GM19043 (cell line): Measurements from ENCODE around the gene APOBEC3A.
"Not testable (repeated sequence)": the region's sequence is repeated elsewhere in the genome, so short reads cannot be mapped to it uniquely, and the experiment has no call there.

Source experiments
- ATAC-seq: cut with Tn5 transposase; IDR thresholded peaks from one replicate; pipeline ENCODE4 v1.9.1; 2021; ENCODE audit warnings: low read depth; ENCODE audit not compliant: unreplicated experiment

The APOBEC3A gene

DNA sequence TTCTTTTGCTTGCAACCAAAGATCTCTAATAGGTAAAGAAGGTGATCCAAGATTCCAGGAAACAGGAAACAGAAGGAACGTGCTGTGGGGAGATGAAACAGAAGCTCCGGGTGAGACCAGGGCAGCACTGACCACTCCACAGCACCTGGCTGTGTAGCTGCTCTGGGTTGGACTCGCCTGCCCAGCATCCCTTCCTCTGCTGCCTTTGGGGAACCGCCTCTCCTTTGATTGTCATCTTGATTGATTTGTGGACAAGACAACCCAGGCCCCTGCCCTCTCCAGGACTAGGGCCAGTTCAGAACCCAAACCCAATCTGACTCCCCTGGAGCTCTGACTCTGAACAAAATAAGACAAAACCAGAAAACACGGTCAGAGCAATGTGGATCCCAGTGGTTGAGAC, 14.7 kb upstream of the APOBEC3A start:
- ATAC-seq = no peak

DNA sequence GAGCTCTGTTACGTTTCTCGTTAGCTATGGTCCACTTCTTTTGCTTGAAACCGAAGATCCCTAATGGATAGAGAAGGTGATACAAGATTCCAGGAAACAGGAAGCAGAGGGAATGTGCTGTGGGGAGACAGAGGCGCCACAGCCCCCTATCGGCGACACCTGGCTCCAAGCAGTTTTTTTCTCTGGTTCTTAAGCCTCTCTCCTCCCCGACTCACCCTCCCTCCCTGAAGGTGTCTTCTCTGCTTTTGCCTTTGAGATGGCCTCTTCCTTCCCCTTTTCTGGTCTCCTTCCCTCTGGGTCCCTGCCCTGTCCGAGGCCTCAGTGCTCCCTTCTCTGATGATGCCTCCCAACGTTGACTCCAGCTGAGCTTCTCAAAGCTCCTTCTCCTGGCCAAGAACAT, 14.2 kb upstream of the APOBEC3A start:
- no peak for ATAC-seq

DNA sequence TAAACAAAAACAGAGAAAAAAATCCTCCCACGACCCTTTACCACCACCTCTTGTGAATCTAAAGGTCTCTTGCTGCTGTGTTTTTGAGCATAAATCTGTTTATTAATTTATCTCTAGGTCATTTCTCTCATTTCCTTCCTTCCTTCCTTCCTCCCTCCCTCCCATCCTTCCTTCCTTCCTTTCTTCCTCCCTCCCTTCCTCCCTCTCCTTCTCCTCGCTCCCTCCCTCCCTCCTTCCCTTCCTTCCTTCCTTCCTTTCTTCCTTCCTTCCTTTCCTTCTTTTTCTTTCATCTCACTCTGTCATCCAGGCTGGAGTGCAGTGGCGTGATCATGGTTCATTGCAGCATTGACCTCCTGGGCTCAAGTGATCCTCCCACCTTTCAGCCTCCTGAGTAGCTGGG, 13.5 kb upstream of the APOBEC3A start:
- no peak for ATAC-seq

DNA sequence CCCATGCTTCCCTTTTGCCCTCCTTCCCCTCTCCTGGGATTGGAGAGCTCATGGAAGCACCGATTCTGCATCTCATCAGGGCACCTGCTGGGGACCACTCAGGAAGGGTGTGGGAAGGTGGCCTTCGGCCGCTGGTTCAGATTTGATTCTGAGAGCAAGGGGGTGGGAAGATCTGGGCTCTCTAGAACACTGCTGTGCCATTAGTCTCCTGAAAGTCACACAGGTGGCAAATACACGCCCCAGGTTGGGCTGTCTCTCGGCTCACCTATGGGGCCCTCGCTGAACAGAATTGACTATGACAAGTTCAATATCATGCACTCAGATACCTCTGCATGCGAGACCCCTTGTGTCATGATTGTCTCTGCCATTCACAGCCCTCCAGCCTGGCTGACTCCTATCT, 12.8 kb upstream of the APOBEC3A start:
- ATAC-seq = no peak

DNA sequence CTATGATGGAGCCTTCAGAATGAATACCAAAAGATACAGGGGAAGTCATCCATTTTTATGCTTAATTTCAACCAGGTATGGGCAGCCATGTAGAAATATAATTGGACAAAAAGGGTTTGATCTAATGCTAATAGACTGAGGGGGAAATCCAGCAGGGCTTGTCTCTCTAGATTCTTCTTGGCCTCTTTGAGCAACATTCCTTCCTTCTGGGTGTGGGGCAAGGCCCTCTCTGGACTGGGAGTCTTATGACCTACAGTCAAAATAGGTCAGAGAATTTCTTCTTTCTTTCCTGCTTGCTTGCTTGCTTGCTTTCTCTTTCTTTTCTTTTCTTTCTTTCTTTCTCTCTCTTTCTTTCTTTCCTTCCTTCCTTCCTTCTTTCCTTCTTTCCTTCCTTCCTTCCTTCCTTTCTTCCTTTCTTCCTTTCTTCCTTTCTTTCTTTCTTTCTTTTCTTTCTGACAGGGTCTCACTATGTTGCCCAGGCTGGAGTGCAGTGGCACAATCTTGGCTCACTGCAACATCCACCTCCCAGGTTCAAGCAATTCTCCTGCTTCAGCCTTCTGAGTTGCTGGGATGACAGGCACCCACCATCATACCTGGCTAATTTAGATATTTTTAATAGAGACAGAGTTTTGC, 11.6 kb upstream of the APOBEC3A start:
- not testable (repeated sequence) for ATAC-seq

DNA sequence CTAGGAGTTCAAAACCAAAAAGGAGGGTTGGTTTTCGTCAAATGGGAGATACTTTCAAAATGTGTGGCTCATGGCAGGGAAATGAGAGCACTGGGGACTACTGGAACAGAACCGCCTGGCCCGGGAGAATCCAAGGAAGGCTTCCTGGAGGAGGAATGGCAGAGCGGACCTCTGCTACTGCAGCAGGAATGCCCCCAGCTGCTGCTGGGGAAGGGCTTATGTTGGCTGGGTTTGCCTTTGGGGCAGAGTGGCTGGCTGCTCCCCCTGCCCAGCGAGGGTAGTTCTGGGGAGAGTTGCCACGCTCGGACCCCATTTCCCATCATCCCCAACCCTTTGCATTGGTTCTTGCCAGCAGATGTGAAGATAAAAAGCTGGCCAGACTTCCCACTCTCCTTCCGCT, 10.6 kb upstream of the APOBEC3A start:
- no peak for ATAC-seq

DNA sequence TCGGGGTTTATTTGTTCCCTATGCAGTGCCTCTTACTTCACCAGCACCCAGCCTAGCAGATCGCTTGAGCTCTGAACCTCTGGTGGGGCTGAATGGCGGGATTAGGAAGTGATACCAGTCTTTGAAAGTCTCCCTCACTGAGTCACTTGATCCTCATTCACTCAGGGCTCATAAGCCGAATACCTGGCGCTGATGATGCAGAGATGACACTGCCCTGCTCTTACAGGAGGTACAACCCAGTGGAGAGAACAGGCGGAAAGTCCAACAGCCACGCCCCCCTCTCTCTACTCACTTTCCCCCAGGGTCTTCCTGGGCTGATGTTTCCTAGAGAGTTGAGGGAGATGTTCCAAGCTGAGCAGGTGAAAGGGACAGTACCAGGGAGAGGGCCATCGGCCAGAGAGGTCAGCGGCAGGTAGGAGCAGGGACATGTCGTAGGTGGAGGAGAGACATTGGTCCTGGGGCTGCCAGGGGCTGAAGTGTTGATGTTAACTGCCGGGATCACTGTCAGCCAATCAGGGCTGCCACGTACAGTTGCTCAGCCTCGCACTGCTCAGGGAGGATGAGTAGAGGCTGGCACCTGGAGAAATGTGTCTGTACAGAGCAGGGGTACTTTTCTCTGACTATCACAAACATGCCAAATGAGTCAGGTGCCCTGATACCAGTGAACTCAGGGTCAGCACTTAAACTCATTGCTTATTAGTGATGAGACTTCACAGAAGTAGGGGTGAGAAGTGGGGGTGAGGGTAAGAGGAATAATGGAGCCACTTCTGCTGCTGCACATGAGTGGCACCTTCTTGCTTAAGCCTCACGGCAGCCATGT, 9.9 kb upstream of the APOBEC3A start:
- no peak for ATAC-seq

DNA sequence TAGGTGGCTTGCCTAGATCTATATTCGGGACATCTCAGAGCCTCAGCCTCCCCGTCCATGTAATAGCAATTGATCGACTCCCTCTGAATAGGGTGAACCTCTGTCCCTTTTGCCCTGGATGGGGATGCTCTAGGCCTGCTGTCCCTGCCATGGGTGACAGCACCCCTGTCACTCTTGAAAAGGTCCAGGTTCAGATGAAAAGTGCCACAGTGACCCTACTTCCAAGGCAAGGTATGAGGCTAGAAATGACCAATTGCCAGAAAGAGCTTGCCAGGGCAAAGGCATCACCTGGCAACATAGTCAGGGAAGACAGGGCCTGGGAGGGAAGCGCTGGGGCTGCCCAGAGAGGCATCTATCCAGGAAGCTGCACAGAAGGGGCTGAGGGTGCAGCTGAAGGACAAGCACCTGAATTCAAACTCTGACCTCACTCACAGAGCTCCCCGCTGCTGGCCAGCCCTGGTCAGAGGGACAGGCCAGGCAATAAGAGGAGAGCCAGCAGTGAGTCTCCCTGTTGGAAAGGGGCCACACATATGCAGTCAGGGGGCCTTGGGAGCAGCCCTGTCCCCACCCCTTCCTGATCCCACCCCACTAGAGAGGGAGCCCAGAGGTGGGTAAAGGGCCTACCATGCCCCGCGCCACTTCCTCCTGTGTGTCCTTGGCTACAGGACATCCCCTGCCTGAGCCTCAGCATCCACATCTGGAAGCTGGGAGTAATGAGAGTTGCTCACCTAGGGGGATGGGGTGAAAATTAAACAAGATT, 9.0 kb upstream of the APOBEC3A start:
- ATAC-seq = no peak

DNA sequence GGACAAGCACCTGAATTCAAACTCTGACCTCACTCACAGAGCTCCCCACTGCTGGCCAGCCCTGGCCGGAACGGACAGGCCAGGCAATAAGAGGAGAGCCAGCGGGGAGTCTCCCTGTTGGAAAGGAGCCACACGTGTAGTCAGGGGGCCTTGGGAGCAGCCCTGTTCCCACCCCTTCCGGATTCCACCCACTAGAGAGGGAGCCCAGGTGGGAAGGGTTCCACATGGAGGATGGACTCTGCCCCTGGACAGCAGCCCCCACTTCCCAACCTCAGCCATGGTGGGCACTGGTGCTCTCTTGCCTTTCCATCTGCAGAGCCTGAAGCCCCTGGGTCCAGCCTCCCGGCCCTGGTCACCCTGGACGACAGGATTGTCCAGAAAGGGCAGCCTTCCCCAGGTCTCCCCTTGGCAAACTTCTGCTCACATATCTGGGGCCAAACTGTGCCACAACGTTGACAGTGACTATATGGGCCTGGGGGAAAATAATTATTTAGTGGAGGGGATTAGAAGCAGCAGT, 7.5 kb upstream of the APOBEC3A start:
- no peak for ATAC-seq

DNA sequence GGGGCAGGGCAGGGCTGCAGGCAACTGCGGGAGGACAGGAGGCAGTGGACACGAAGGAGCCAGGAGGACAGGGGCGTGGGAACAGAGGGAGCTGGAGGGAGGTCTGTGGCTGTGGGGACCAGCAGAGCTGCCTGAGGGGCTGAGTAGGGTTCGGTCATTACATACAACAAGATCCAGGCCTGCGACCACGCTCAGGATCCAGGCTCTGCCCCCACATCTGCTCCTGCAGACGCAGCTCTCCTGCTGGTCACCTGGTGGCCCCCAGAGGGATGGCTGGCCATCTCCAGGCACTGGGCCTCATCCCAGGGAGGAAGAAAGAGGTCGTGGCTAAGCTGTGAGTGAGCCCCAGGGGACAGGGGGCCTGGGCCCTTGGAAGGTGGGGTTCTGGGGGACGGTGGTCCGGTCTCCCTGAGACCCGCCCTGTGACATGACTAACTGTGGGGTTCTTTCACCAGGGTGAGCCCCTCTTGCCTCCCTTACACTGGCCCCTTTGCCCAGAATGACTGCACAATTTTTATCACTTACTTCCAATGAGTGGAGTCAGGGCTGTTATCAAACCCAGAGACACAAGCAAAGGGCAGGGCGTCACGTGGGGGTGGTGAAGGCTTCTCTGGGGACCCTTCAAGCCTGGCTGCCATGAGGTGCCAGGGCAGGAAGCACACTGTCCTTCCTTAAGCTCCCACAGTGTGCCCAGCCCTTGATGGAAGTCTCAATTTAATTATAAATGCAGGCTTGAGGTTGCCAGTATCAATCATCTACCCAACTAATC, 6.7 kb upstream of the APOBEC3A start:
- no peak for ATAC-seq

DNA sequence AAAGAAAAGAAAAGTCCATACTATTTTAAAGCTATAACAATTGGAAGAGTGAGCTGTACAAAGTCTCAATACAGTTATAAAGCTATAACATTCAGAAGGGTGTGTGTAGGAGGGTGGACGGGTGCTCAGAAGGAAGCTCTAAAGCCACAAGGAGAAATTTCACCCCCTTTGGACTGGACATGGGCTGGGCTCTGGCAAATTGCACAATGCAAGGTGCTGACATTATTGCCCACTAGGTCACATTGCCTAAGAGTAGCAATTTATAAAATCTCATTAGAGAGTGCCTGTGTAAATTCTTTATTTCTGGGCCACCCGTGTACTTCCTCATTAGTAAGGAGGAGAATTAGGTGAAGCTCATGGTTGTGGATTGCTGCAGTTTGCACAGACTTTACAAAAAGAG, 5.7 kb upstream of the APOBEC3A start:
- no peak for ATAC-seq

DNA sequence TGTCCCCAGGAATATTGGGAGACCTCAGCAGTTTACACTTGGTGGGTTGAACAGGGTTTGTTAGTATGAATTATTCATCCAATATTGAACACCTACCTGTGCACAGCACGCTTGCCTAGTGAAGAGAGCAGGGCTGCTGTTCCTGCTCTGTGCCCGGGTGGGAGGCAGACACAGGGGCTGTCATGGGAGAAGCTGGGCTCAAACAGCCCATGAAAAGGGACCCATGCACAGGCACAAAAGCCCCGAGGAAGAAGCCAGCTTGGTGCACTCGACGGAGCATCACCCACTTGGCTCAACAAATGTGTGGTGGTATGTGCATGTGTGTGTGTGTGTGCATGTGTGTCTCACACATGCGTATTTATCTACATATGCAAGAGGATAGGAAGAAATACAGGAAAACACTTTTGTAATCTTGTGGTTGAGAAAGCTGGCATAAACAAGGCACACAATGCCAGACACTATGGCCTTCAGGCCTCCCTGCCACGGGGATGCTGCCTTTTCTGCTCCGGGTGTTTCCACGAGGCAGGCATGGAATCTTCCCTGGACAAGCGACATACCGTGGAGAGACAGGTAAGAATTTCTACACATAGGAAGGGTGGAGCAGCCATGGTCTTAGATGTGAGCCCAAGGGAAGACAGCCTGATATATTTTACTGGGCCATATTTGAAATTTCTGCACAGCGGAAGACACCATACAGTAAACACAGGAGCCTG, 5.0 kb upstream of the APOBEC3A start:
- ATAC-seq = no peak

DNA sequence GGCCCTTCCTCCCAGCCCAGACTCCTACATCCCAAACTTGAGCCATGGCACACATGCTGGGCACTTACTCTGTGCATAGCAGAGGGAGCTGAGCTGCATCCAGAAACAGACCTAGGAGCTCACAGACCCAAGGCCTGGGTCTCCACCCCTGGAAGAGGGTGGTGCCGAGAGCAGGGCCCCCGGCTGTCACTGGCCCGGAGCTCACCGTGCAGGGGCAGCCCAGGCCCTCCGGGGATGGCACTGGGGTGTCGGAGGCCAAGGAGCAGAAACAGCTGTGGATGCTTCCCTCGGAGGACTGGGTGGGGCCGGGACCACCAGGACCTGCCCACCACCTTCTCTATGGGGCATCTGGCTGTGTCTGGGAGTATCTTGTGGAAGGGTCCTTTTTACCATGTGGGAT, 4.3 kb upstream of the APOBEC3A start:
- no peak for ATAC-seq

DNA sequence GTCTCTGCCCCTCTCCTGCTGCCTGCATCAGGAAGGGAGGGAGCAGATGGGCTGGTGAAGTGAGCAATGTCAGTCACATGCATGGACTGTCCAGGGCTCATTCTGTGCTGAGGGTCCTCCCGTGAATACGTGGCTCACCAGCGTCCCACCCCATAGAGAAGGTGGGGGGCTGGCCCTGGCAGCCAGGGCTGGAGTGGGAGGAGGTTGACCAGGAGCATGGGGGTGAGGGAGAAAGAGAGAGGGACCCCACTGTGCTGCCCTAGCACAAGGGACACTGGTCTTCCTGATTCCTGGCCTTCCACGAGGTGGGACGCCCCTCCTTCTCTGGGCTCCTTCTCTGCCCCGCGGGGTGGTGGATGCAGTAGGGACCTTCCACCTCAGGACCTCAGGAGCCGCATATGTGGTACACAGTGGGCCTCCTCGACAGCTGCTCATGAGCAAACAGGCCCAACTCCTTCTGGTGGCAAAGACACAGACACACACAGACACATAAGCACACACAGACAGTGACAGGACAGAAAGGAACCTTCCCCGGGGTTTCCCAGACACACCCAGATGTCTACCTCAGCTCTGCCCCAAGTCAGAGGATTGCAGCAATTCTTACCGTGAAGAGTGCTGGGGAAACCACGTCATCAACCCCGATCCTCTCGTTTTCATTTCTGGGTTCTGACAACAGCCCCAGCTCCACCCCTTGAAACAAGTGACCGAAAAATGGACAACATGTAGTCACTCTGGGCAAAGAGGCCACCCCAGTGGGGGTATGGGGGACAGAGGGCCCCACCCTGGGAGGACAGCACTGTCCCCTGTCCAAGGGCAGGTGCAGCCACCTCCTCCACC, 3.6 kb upstream of the APOBEC3A start:
- peak; percentile 64 for ATAC-seq

DNA sequence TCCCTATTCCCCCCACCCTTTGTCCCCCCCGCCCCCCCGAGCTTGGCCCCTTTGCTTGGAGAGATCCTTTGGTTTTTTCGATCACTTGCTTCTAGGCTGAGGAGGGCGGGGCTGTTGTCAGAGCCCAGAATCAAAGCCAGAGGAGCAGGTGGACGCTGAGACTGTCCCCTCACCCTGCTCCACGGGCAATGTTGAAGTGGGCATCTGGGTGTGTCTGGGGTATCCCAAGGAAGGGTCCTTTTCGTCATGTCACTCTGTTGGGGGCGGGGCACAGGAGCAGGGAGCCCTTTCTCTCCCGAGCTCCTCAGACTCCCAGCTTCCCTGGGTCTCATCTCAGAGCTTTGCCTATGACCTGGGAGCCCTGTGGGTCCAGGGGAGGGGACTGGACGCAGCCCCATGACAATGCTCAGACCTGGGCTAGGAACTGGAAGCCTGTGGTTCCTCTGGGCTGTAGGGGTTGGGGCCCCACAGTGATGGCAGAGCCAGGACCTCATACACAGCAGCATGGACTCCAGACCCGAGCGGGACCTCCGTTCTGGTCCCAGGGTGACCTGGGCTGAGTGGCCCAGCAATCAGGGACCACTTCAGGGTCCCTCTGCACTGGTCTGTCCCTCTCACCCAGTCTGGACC, 2.9 kb upstream of the APOBEC3A start:
- no peak for ATAC-seq

DNA sequence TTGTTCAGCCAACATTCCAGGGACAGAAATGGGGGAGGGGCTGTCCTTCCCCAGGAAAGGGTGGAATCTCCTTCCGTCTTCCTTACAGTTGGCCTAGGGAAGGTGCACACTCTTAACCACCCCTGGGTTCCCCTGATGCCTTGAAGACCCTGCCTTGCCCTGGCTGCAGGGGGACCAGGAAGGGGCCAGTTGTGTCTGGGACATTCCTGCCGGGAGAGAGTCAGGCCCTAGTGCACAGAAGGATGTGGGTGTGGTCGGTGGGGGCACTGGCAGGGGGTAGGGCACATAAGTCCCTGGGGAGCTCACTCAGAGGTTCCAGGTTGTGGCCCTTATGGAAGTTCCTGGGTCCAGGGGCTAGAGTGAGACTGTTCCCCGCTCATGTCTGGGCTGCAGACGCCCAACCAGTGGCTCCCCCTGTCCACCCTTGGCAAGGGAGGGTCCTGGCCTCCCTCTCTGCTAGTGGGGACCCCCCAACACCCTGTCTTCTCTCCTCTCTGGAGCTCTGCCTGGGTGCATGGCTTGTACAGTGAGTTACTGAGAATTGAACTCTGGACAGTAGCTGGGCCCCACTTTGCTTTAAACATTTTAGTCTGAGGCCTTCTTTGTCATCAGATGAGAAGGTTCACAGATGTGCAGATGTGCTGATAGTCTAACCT, 2.0 kb upstream of the APOBEC3A start:
- ATAC-seq = no peak

DNA sequence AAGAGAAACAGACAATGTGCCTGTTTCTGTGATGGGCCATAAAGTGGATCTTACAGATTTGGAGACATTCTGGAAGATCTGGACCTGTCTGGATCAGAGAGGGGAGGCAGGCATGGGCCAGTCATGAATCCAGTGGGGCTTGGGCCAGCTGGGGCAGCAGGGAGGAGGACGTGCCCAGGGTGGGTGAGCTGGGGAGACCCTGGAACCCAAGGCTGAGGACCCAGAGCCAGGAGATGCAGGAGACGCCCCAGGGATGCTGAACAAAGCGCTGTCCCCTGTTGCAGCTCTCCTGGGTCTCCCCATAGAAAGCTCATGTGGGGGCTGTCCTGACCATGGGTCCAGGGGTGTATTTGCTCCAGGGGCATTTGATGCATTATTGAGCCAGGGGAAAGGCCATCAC, 1.5 kb upstream of the APOBEC3A start:
- ATAC-seq = no peak

DNA sequence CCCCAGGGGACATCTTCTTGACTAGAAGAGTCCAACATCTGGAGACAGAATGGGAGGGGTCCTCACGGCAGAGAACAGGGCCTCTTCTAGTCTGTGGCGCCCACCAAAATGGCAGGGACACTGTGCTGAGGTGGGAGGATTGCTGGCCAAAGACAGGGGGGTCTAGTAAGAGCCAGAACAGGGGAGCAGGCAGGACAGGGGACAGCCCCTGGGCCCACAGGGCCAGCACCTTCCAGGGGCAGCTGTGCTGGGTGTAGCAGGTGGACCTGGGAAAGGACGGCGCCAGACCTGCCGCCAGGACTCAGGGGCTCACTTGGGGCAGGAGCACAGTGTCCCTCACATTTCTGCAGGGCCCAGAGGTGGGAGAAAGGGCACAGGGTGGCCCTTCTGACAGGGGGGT, 858 bp upstream of the APOBEC3A start:
- ATAC-seq = no peak
